SU-DHL-6 (cell line): ENCODE data around the gene ANKS1A.

Experiments
- H2AFZ ChIP-seq: fragments of 200-600 bp; sonication (generic); 2 replicates; pipeline ENCODE4 v1.6.1; 2014; ENCODE audit warnings: low read depth, mild to moderate bottlenecking, moderate library complexity, mixed read lengths, antibody characterized with exemption, low read length; ENCODE audit not compliant: severe bottlenecking
- H3F3A ChIP-seq: fragments of 200-600 bp; shearing (Covaris generic); 2 replicates; pipeline ENCODE4 v1.6.0; 2016; ENCODE audit warnings: antibody characterized with exemption, mild to moderate bottlenecking; ENCODE audit not compliant: insufficient read depth
- H3K27ac ChIP-seq: fragments of 200-600 bp; sonication (generic); 2 replicates; pipeline ENCODE4 v1.5.1; 2016; ENCODE audit warnings: low read depth, mild to moderate bottlenecking, low read length, moderate library complexity, mixed read lengths
- H3K27me3 ChIP-seq: fragments of 200-600 bp; sonication (generic), shearing (Covaris generic); 2 replicates; pipeline ENCODE4 v1.6.0; 2014; ENCODE audit warnings: mild to moderate bottlenecking, low read length
- H3K36me3 ChIP-seq: fragments of 200-600 bp; sonication (generic); 2 replicates; pipeline ENCODE4 v1.6.1; 2014; ENCODE audit warnings: mild to moderate bottlenecking, low read length, mixed read lengths
- H3K4me2 ChIP-seq: fragments of 300-600, 200-600 bp; shearing (Covaris generic), sonication (generic); 2 replicates; pipeline ENCODE4 v1.6.0; 2014; ENCODE audit warnings: low read length, low read depth, mild to moderate bottlenecking; ENCODE audit not compliant: poor library complexity, severe bottlenecking
- H3K4me3 ChIP-seq: fragments of 200-600 bp; sonication (generic); 2 replicates; pipeline ENCODE4 v1.5.1; 2014; ENCODE audit warnings: antibody characterized with exemption, low read length, mild to moderate bottlenecking, mixed read lengths; ENCODE audit not compliant: insufficient read depth, poor library complexity, severe bottlenecking
- H3K79me2 ChIP-seq: fragments of 200-600 bp; sonication (generic); 2 replicates; pipeline ENCODE4 v1.6.1; 2014; ENCODE audit warnings: mild to moderate bottlenecking, low read length, moderate library complexity; ENCODE audit not compliant: insufficient read depth
- H3K9ac ChIP-seq: fragments of 200-600 bp; sonication (generic); 2 replicates; pipeline ENCODE4 v1.7.0; 2014; ENCODE audit warnings: mild to moderate bottlenecking, low read length
- H3K9me2 ChIP-seq: fragments of 200-600 bp; sonication (generic); replicated peaks from 2 replicates; pipeline ENCODE4 v1.6.1; 2014; ENCODE audit warnings: low read length; ENCODE audit not compliant: insufficient read depth
- H3K9me3 ChIP-seq: fragments of 200-600 bp; sonication (generic); 2 replicates; pipeline ENCODE4 v1.6.1; 2014; ENCODE audit warnings: low read length, mixed read lengths; ENCODE audit not compliant: insufficient read depth
- H4K20me1 ChIP-seq: fragments of 200-600 bp; sonication (generic); 2 replicates; pipeline ENCODE4 v1.6.1; 2014; ENCODE audit warnings: low read depth, mild to moderate bottlenecking, antibody characterized with exemption, low read length, moderate library complexity, mixed read lengths
- EZH2phosphoT487 ChIP-seq: fragments of 200-600 bp; sonication (generic), shearing (Covaris generic); conservative IDR thresholded peaks from 2 replicates; pipeline ENCODE4 v1.6.1; 2018; ENCODE audit warnings: mild to moderate bottlenecking, antibody characterized with exemption, low read length, moderate library complexity, mixed read lengths
- TF ChIP-seq, protein P1 (sequence below): fragments of 200-600 bp; sonication (generic); IDR thresholded peaks from one replicate; pipeline ENCODE4 v1.5.1; 2017; ENCODE audit warnings: antibody characterized with exemption, mild to moderate bottlenecking, low read length, moderate library complexity; ENCODE audit not compliant: insufficient read depth, poor library complexity, severe bottlenecking

Gene ANKS1A

DNA sequence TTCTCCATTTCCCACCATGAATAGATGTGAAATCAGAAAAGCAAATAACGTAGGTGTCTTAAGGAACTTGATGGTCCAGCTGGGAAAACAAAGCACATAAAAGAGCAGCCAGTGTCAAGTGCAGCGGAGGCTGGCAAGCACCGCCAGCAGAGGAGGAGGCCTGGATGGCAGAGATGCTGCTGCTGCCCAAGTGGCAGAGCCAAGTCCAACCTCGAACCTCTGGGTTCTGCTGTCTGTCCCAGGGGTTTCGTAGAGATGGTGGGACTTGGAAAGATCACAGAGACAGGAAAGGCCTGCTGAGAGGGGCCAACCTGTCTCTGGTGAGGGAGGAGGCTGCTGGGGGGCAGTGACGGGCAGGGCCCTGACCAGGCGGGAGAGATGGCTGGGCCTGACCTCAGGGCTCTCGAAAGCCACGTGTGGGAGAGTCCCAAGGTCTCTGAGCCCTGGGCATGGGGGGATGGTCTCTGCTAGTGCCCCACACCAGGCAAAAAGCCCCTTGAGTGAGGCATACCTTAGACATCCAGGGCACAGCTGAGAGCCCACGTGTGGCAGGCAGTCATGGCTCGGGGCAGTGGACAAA, 174.7 kb downstream of the ANKS1A start:
- H2AFZ ChIP-seq: no peak overlapping the region
- no peaks in the 10 kb centered on the region for H3K36me3 ChIP-seq
- H3K27me3 ChIP-seq: no peaks in the 10 kb centered on the region
- no peaks in the 10 kb centered on the region for H3K9me2 ChIP-seq
- H3K79me2 ChIP-seq: no peaks in the 10 kb centered on the region
- no peaks in the 10 kb centered on the region for H4K20me1 ChIP-seq
- H3K27ac ChIP-seq: no peak overlapping the region
- H3K4me3 ChIP-seq: no peak overlapping the region
- no peaks in the 10 kb centered on the region for H3K9me3 ChIP-seq
- no peak for TF ChIP-seq EZH2phosphoT487
- TF ChIP-seq, protein P1, sequence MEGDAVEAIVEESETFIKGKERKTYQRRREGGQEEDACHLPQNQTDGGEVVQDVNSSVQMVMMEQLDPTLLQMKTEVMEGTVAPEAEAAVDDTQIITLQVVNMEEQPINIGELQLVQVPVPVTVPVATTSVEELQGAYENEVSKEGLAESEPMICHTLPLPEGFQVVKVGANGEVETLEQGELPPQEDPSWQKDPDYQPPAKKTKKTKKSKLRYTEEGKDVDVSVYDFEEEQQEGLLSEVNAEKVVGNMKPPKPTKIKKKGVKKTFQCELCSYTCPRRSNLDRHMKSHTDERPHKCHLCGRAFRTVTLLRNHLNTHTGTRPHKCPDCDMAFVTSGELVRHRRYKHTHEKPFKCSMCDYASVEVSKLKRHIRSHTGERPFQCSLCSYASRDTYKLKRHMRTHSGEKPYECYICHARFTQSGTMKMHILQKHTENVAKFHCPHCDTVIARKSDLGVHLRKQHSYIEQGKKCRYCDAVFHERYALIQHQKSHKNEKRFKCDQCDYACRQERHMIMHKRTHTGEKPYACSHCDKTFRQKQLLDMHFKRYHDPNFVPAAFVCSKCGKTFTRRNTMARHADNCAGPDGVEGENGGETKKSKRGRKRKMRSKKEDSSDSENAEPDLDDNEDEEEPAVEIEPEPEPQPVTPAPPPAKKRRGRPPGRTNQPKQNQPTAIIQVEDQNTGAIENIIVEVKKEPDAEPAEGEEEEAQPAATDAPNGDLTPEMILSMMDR: no peak
- no peak overlapping the region for H3K4me2 ChIP-seq
- no peak overlapping the region for H3K9ac ChIP-seq
- no peaks in the 10 kb centered on the region for H3F3A ChIP-seq

- Histone ChIP-seq H3K9me3 (no peaks in the 10 kb centered on the region), H3K4me2 (no peak overlapping the region), H4K20me1 (no peaks in the 10 kb centered on the region), H2AFZ (no peak overlapping the region), H3K9ac (no peak overlapping the region), H3K4me3 (no peak overlapping the region), H3K36me3 (no peaks in the 10 kb centered on the region), H3K79me2 (no peaks in the 10 kb centered on the region), H3K9me2 (no peaks in the 10 kb centered on the region), H3K27ac (no peak overlapping the region), H3F3A (no peaks in the 10 kb centered on the region), H3K27me3 (no peaks in the 10 kb centered on the region)
- TF ChIP-seq EZH2phosphoT487: no peak
- TF ChIP-seq, protein P1: no peak
These were observed 175.2 kb downstream of the ANKS1A start for GRCh38 chr6:35064290-35064689.

DNA sequence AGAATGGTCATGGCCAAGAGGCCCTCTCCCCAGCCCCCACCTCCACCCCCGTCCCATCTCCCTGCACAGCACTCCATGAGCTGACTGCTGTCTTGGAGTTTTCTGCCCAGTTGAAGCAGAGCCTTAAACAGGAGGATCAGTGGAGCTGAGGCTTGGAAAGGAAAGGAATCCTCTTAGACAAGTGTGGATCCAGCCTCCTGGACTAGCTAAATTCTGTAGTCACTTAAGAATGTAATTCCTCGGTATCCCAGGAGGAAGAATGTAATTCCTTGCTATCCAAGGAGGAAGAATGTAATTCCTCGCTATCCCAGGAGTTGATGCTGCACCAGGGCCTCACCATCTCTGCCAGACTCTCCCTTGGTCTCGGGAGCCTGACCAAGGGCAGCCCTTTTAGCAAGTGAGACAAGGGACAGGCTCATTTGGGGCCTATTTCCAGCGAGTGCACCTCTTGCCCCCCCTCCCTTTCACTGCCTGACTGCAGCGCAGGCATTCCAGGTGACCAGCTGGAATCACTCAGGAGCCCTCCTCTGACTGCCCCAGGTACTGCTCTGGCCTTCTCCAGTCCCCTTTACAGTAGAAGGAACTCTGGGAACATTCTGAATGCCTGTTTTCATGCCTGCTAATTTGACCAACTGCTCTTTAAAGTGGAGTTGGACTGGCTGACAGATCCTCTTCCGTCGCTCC, 175.8 kb downstream of the ANKS1A start:
- Histone ChIP-seq H3K27ac (no peak overlapping the region), H3F3A (no peaks in the 10 kb centered on the region), H3K36me3 (no peaks in the 10 kb centered on the region), H4K20me1 (no peaks in the 10 kb centered on the region), H3K79me2 (no peaks in the 10 kb centered on the region), H3K4me3 (no peak overlapping the region), H3K9me3 (no peaks in the 10 kb centered on the region), H3K27me3 (no peaks in the 10 kb centered on the region), H3K4me2 (no peak overlapping the region), H2AFZ (no peak overlapping the region), H3K9ac (no peak overlapping the region), H3K9me2 (no peaks in the 10 kb centered on the region)
- TF ChIP-seq EZH2phosphoT487: no peak
- TF ChIP-seq, protein P1: no peak
